ENCODE measurements around the gene TXNDC11. TPM values are rescaled to one million over a fixed set of nuclear protein-coding genes. Genes with fewer than 3 reads are reported as not detected.
A peak's percentile ranks its signal among the peaks of the same experiment; 100 is the strongest.

The TXNDC11 gene
- total and polyA plus RNA-seq, 10 of the 15 experiments (the other 5 are each of a cell fraction or from before 2014, with no cell fraction given): 1.7 to 86.7 (median 54.4) TPM

DNA sequence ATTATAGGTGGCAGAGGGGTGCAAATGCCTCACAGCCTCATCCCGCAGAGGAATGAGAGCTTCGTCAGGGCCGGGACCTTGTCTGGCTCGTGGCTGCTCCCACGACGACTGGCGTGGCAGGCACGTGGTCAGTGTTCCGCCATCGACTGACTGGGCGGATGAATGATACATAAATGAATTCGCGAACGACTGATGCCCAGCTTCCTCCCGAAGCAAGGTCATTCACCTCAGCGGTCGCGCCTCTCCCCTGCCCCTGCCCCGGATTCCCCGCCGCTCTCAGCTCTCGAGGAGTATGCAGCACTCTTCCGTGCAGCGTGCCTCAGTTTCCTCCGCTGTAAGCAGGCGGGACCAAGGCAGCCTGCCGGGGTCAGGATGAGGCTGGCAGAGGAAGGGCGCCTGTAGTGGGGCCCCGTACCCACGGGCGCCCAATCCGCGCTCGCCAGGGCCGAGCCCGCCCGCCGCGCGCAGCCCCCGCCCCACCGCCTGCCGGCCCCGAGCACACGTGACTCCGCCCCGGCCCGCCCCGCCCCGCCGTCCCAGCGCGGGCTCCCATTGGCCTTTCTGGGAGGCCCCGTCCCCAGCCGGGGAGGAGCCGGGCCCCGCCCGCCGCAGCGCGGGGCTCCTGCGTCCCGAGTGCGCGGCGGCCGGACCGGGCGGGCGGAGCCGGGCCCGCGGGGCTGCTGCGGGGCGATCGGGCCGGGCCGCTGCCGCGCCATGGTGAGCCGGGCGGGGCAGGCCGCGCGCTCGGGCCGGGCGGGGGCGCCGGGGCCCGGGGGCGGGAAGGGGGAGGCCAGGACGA is 74.6 kb downstream of the TXNDC11 start, which contains the start of gene SNN:
TSS of gene SNN (plus strand) at position 632 of the 799 bp plus-strand sequence. CDS start 7,605 bp downstream, outside the sequence.
- H3K27ac ChIP-seq (ENCODE audit: control insufficient read depth, insufficient read depth): peak within 1 kb of the TSS; percentile 88
- ChIA-PET POLR2A (interaction anchor here (0.6 to 7.1 kb wide), 5 partner anchors 13 to 130 kb away, joined by 4 to 75 read pairs (median 9); partner anchors contain the start of gene ZC3H7A), RAD21 (ENCODE audit: unreplicated experiment) (interaction anchor here (1.5 to 3.1 kb wide), 7 partner anchors 10 to 136 kb away, joined by 5 to 34 read pairs (median 13); partner anchors contain the start of genes LITAF and ZC3H7A), CTCF (interaction anchor here (1.0 to 2.5 kb wide), 7 partner anchors 12 to 137 kb away, joined by 3 to 12 read pairs (median 5); no protein-coding TSS in a partner anchor), SMC1A (ENCODE audit: uncharacterized antibody, unreplicated experiment) (interaction anchor here (1.1 to 4.8 kb wide), 7 partner anchors 11 to 101 kb away, joined by 3 to 43 read pairs (median 4); no protein-coding TSS in a partner anchor)
- intact Hi-C loops (cut with micrococcal nuclease; ENCODE audit: unreplicated experiment) (loop anchor here (2.0 kb wide), 1 partner anchor 71 kb away; no protein-coding TSS in a partner anchor), in situ Hi-C loops (cut with MboI) (loop anchor here (25.0 kb wide), 1 partner anchor 706 kb away; no protein-coding TSS in a partner anchor)
- H3K4me2 ChIP-seq (ENCODE audit: control insufficient read depth, insufficient read depth): peak within 1 kb of the TSS; percentile 93
- H3K9me3 ChIP-seq (replicated peaks; ENCODE audit: control insufficient read depth, insufficient read depth, low read length): no peaks in the 10 kb centered on the region
- peaks cover 42% of the 10 kb centered on the region for H3K79me2 ChIP-seq (ENCODE audit: control insufficient read depth, insufficient read depth, low read length)
- no peaks in the 10 kb centered on the region for H3K27me3 ChIP-seq (replicated peaks in 1 of 2; ENCODE audit: control insufficient read depth in 2 of 2, insufficient read depth in 2 of 2, low read length in 1 of 2)
- peaks cover 45% of the 10 kb centered on the region for H3K4me1 ChIP-seq (ENCODE audit: control insufficient read depth, insufficient read depth, low read length)
- peak within 1 kb of the TSS; percentile 67 for H3K4me3 ChIP-seq
- H4K20me1 ChIP-seq (ENCODE audit: control insufficient read depth, insufficient read depth): peaks cover 4% of the 10 kb centered on the region; the same call in 1 of the 2 replicates
- no TSS peak for BruUV-seq (replicated peaks)
- peak within 1 kb of the TSS; percentile 65 for H2AFZ ChIP-seq (ENCODE audit: control insufficient read depth, low read depth, low read length)
- WGBS (ENCODE audit: insufficient coverage, insufficient replicate concordance, low lambda C conversion rate, missing lambda C conversion rate): 37% methylated on average over 27 of the region's 93 CpGs
- DNase-seq (ENCODE audit: low read depth, low spot score) (no peak), ATAC-seq (peak; percentile 70), FAIRE-seq (no peak)
- H3K36me3 ChIP-seq (ENCODE audit: control insufficient read depth in 2 of 2, insufficient read depth in 2 of 2, low read length in 1 of 2): peaks cover 0 to 1% of the 10 kb centered on the region in 2 experiments; a peak in 1 of 4 replicates
- H3K9ac ChIP-seq (ENCODE audit: control insufficient read depth, insufficient read depth, low read length): peak within 1 kb of the TSS; percentile 57
- TF ChIP-seq CHD1 (IDR thresholded peaks at IDR 0.05; ENCODE audit: low read depth, low read length) (no peak), NR2C2 (IDR thresholded peaks at IDR 0.05; ENCODE audit: borderline replicate concordance, control insufficient read depth, insufficient read length, low read depth) (no peak), YY1 (IDR thresholded peaks at IDR 0.05; ENCODE audit: low read depth, low read length) (no peak), POLR2A (IDR thresholded peaks at IDR 0.05; ENCODE audit: low read depth, low read length) (peak; percentile 59; the same call in 1 of the 2 replicates), IKZF1 (conservative IDR thresholded peaks at IDR 0.05) (0 out of 2 replicates have a peak, but pooled peaks have one; percentile 26), GABPA (IDR thresholded peaks at IDR 0.05; ENCODE audit: low read depth) (no peak), BACH1 (IDR thresholded peaks at IDR 0.05; ENCODE audit: borderline replicate concordance) (peak; percentile 43; the same call in 1 of the 2 replicates), ZNF207 (IDR thresholded peaks at IDR 0.05; ENCODE audit: borderline replicate concordance) (no peak), NR2C1 (IDR thresholded peaks at IDR 0.05) (no peak), TCF12 (IDR thresholded peaks at IDR 0.05; ENCODE audit: low read depth, low read length) (no peak), ATF7 (IDR thresholded peaks at IDR 0.05; ENCODE audit: low read depth) (no peak), EED (IDR thresholded peaks at IDR 0.05; ENCODE audit: low read depth) (no peak)
- TF ChIP-seq, protein P1, sequence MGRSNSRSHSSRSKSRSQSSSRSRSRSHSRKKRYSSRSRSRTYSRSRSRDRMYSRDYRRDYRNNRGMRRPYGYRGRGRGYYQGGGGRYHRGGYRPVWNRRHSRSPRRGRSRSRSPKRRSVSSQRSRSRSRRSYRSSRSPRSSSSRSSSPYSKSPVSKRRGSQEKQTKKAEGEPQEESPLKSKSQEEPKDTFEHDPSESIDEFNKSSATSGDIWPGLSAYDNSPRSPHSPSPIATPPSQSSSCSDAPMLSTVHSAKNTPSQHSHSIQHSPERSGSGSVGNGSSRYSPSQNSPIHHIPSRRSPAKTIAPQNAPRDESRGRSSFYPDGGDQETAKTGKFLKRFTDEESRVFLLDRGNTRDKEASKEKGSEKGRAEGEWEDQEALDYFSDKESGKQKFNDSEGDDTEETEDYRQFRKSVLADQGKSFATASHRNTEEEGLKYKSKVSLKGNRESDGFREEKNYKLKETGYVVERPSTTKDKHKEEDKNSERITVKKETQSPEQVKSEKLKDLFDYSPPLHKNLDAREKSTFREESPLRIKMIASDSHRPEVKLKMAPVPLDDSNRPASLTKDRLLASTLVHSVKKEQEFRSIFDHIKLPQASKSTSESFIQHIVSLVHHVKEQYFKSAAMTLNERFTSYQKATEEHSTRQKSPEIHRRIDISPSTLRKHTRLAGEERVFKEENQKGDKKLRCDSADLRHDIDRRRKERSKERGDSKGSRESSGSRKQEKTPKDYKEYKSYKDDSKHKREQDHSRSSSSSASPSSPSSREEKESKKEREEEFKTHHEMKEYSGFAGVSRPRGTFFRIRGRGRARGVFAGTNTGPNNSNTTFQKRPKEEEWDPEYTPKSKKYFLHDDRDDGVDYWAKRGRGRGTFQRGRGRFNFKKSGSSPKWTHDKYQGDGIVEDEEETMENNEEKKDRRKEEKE (IDR thresholded peaks at IDR 0.05): no peak
- TF ChIP-seq, protein P2, sequence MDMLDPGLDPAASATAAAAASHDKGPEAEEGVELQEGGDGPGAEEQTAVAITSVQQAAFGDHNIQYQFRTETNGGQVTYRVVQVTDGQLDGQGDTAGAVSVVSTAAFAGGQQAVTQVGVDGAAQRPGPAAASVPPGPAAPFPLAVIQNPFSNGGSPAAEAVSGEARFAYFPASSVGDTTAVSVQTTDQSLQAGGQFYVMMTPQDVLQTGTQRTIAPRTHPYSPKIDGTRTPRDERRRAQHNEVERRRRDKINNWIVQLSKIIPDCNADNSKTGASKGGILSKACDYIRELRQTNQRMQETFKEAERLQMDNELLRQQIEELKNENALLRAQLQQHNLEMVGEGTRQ (IDR thresholded peaks at IDR 0.05; ENCODE audit: borderline replicate concordance, low read depth, low read length): no peak
- TF ChIP-seq, protein P3, sequence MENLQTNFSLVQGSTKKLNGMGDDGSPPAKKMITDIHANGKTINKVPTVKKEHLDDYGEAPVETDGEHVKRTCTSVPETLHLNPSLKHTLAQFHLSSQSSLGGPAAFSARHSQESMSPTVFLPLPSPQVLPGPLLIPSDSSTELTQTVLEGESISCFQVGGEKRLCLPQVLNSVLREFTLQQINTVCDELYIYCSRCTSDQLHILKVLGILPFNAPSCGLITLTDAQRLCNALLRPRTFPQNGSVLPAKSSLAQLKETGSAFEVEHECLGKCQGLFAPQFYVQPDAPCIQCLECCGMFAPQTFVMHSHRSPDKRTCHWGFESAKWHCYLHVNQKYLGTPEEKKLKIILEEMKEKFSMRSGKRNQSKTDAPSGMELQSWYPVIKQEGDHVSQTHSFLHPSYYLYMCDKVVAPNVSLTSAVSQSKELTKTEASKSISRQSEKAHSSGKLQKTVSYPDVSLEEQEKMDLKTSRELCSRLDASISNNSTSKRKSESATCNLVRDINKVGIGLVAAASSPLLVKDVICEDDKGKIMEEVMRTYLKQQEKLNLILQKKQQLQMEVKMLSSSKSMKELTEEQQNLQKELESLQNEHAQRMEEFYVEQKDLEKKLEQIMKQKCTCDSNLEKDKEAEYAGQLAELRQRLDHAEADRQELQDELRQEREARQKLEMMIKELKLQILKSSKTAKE (IDR thresholded peaks at IDR 0.05; ENCODE audit: low read depth, poor library complexity, severe bottlenecking): no peak
- TF ChIP-seq, protein P4, sequence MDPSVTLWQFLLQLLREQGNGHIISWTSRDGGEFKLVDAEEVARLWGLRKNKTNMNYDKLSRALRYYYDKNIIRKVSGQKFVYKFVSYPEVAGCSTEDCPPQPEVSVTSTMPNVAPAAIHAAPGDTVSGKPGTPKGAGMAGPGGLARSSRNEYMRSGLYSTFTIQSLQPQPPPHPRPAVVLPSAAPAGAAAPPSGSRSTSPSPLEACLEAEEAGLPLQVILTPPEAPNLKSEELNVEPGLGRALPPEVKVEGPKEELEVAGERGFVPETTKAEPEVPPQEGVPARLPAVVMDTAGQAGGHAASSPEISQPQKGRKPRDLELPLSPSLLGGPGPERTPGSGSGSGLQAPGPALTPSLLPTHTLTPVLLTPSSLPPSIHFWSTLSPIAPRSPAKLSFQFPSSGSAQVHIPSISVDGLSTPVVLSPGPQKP (IDR thresholded peaks at IDR 0.05; ENCODE audit: low read depth, low read length): no peak
